ENCODE results near the gene PPDPF.

The PPDPF gene

GRCh38 chr20:63487781-63488241, 32.8 kb upstream of the PPDPF start:
- DNase-seq, result no peak

GRCh38 chr20:63488315-63489251, 32.0 kb upstream of the PPDPF start:
- DNase-seq, result no peak

GRCh38 chr20:63490416-63490815, 30.1 kb upstream of the PPDPF start:
- no peak for DNase-seq

DNA sequence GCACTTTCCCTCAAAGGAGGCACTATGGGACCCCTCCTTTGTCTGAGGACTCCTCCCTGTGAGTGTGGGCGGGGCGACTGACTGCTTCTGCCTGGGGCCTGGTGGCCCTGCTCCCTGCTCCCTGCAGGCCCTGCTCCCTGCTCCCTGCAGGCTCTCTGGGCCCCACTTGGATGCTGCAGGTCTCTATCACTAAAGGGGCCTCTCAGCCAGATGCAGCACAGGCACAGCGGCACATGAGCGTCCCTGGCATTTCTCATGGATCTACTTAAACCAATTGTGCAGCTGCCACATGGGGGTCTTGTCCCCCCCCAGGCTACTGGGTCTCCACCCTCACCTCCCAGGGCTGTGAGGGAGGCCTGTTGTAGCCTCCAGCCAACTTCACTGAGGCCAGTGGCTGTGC, 29.5 kb upstream of the PPDPF start:
- DNase-seq, result no peak

- no peak for DNase-seq
Observed at GRCh38 chr20:63491635-63492230, 28.8 kb upstream of the PPDPF start.

DNA sequence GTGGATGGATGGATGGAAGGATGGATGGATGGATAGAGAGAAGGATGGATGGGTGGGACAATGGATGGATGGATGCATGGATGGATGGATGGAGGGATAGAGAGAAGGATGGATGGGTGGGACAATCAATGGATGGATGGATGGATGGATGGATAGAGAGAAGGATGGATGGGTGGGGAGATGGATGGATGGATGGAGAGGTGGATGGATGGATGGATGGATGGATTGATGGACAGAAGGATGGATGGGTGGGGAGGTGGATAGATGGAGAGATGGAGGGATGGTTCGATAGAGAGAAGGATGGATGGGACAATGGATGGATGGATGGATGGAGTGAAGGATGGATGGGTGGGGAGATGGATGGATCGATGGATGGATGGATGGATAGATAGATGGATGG, 28.0 kb upstream of the PPDPF start:
- DNase-seq, result no peak

GRCh38 chr20:63492982-63493381, 27.6 kb upstream of the PPDPF start:
- no peak for DNase-seq

DNA sequence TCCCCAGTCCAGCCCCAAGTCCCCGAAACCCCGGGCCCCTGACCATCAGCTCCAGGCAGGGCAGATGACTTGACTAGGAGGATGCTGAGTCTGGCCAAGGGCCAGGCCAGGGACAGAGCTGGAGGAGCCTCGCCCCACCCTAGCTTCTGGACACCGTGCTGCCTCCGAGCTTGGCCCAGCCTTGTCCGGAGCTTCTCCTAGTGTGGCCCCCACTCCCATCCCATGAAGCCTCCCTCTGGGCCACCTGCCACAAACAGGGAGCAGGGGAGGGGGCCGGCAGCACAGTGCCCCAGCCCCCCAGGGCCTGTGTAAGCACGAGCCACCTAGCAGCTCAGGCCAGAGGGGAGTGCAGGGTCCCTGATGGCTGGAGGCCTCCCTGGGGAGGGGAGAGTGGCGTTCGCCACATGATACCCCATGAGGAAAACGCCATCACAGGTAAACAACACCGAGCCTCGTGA, 27.0 kb upstream of the PPDPF start:
- DNase-seq, result no peak

- DNase-seq, result no peak
Observed at GRCh38 chr20:63494084-63494419, 26.5 kb upstream of the PPDPF start.

GRCh38 chr20:63494420-63495166, 26.0 kb upstream of the PPDPF start:
- no peak for DNase-seq

GRCh38 chr20:63495167-63495720, 25.3 kb upstream of the PPDPF start:
- no peak for DNase-seq

- DNase-seq, result peak; percentile 84
Observed at GRCh38 chr20:63495741-63496595, 24.6 kb upstream of the PPDPF start.

- DNase-seq, result no peak
Observed at GRCh38 chr20:63496596-63497120, 23.9 kb upstream of the PPDPF start.

DNA sequence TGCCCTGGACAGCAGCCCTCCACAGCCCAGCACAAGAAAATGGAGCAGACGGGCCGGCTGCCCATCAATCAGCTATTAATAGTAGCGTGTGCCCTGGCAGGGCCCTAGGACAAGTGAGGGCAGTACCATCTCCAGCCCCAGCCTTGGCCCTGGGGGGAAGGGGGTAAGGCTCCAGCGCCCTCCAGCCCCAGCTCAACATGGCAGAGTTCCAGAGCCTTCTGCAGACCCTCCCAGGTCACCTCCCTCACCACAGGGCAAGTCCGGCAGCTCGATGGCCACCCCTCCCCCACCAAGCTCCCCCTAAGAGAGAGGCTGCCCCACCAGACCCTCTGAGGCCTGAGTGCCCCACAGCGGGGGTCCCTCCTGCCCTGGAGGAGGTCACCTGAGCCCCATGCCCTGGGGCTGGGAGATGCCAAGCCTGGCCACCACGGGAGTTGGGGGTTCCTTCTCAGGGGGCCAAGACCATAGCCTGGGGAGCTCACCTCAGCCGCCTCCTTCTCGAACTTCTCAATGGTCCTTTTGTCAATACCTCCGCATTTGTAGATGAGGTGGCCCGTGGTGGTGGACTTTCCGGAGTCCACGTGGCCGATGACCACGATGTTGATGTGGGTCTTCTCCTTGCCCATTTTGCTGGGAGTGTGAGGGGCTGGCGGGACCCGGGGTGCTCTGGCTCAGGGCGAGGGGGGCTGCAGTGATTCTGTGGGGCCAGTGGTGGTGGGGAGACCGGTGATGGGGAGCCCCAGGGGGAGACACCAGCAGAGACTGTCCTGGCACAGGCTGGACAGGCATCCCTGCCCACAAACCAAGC, 23.2 kb upstream of the PPDPF start:
- DNase-seq, result no peak

DNA sequence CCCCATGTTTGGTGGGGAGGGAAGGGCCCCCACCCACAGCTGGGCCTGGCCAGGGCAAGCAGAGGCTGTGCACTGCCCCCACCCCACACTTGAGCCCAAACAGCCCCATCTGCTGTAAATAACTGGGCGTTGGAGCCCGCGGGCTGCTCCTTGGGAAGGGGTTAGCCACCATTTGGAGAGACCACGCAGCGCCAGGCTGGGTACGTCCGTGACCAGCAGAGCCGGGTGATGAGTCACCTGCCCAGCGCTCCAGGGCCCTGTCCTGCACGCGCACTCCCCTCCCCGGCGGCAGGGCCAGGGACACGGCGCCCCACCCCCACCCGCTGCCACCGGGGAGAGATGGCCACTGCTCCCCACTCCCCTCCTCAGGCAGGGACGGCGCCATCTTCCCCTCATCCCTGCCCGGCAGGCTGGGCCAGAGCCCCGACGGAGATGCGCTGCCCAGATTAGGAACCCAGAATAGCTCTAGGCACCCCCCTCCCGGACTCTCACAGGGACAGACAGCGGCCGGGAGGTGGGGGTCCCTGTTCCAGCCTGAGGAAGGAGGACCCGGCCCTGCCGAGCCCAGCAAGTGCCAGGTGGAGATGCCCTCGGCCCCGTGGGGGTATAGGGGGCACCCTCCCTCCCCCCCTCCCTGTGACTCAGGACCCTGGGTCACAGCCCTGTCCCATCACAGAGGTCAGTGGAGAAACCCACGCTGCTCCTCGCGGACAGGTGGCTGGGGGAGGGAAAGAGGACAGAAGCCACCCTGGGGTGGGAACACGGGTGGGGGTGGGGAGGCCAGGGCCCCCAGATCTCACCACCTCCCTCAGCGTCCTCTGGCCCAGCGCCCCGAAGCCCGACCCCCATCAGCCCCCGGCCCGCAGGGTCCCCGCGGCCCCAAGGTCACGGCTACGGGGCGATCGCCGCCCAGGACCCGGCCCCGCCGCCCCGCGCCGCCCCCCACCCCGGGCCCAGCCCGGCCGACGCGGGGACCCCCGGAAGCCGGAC, 22.3 kb upstream of the PPDPF start:
- no peak for DNase-seq

GRCh38 chr20:63498960-63499337, 21.6 kb upstream of the PPDPF start, which contains the start of gene EEF1A2:
EEF1A2 (minus strand) TSS chr20:63499083; CDS start chr20:63497763, 1,320 bp downstream.
- DNase-seq, result peak; percentile 53

GRCh38 chr20:63499338-63499969, 21.1 kb upstream of the PPDPF start:
- DNase-seq, result no peak

DNA sequence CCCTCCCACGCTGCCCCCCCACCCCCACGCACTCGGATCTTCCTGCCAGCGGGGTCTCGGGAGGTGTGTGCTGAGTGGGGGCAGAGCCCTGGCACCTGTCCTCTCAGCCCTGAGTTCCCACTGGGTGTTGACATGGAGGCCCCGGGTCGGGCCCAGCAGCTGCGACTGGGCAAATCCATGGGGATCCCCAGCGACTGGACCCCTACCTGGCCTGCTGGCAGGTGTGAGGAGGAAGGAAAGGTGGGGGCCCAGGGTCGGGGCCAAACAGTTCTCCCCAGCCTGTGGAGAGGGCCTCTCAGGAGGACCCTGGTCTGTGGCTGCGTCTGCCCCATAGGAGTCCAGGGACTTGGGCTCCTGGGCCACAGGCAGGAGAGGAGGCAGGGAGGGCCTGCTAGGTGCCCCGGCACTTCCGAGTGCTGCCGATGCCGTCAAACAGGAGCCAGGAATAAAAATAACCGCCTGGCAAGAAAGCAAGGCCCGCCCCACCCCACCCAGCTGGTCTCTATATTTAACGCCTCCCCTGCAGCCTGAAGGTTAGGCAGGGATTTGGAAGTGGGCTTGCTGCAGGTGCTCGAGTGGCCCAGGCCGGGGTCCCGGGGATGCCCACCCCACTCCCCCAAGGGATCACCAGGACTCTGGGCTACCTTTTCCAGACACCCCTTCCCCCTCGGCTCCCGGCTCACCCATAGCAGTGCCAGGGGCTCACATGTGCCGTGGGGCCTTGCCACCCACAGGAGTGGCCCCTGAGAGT, 20.2 kb upstream of the PPDPF start:
- DNase-seq, result no peak

Measured in T-helper 9 cell (primary cell).